ENCODE data around the gene CCDC39. TPM values are rescaled to one million over a fixed set of nuclear protein-coding genes. Genes with fewer than 3 reads are reported as not detected.

Gene CCDC39
- total and polyA plus RNA-seq, 11 donors, result not detected

- H3K36me3 ChIP-seq, result no peaks in the 10 kb centered on the region
- no peak overlapping the region for H3K4me3 ChIP-seq
- ATAC-seq, result no peak
- no peaks in the 10 kb centered on the region for H3K4me1 ChIP-seq
- intact Hi-C loops (cut with DNase I), result no loop called here
- peaks cover 0 to 3% (median 0%) of the 10 kb centered on the region in 12 donors for H3K9me3 ChIP-seq
- no peak overlapping the region for H3K27ac ChIP-seq
- no peaks in the 10 kb centered on the region for H3K27me3 ChIP-seq
- no peak for DNase-seq
- TF ChIP-seq CTCF (IDR thresholded peaks at IDR 0.05) (no peak), POLR2A (IDR thresholded peaks at IDR 0.05) (no peak)
Measured at GRCh38 chr3:180704532-180704931, 25.2 kb upstream of the CCDC39 start.

DNA sequence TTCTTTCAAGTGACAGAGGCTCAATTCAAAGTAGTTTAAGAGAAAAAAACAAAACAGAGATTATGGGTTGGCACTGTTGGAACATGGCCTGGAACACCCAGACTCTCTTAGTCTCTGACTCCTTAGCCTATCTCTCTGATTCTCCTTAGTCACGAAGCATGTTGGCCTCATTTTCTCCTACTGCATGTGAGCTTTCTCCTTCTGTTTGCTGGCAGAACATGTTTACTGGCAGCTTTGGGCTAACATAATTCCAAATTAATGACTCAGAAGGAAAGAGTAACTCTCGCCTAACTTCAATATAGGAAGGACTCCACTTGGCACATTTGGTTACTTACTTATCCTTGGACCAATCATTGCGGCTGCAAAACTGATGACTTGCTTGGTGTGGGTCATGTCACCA is 21.7 kb upstream of the CCDC39 start:
- WGBS, 4 donors, result 76 to 81% (median 79%) methylated on average over 3 of the region's 3 CpGs
- Histone ChIP-seq H3K27ac (no peak overlapping the region), H3K27me3 (no peaks in the 10 kb centered on the region), H3K4me3 (no peak overlapping the region), H3K36me3 (no peaks in the 10 kb centered on the region), H3K4me1 (no peaks in the 10 kb centered on the region), H3K9me3 (peaks cover 0 to 3% (median 0%) of the 10 kb centered on the region in 12 donors)
- DNase-seq (no peak), ATAC-seq (no peak)
- TF ChIP-seq CTCF (IDR thresholded peaks at IDR 0.05) (no peak), POLR2A (IDR thresholded peaks at IDR 0.05) (no peak)
- intact Hi-C loops (cut with DNase I), result no loop called here

GRCh38 chr3:180698760-180699270 is 19.5 kb upstream of the CCDC39 start:
- intact Hi-C loops (cut with DNase I), result no loop called here
- Histone ChIP-seq H3K36me3 (no peaks in the 10 kb centered on the region), H3K27ac (no peak overlapping the region), H3K9me3 (peaks cover 0 to 3% (median 0%) of the 10 kb centered on the region in 12 donors), H3K4me1 (no peaks in the 10 kb centered on the region), H3K27me3 (no peaks in the 10 kb centered on the region), H3K4me3 (no peak overlapping the region)
- WGBS, 4 donors, result 21 to 28% (median 23%) methylated on average over 3 of the region's 3 CpGs
- TF ChIP-seq CTCF (IDR thresholded peaks at IDR 0.05), result no peak
- no peak for TF ChIP-seq POLR2A (IDR thresholded peaks at IDR 0.05)
- DNase-seq (no peak), ATAC-seq (no peak)

GRCh38 chr3:180694321-180694720 is 15.0 kb upstream of the CCDC39 start:
- no peak for DNase-seq
- intact Hi-C loops (cut with DNase I), result no loop called here
- Histone ChIP-seq H3K27me3 (no peaks in the 10 kb centered on the region), H3K9me3 (no peaks in the 10 kb centered on the region), H3K4me3 (no peak overlapping the region), H3K36me3 (no peaks in the 10 kb centered on the region), H3K4me1 (no peaks in the 10 kb centered on the region), H3K27ac (no peak overlapping the region)
- TF ChIP-seq POLR2A (IDR thresholded peaks at IDR 0.05) (no peak), CTCF (IDR thresholded peaks at IDR 0.05) (no peak)
- ATAC-seq, result no peak

Data from heart left ventricle (tissue), 16 donors.